KOPT-K1 (cell line): ENCODE data around the gene OR1L6.

Experiments used
- H3K27ac ChIP-seq: fragments of 200-600 bp; sonication (generic); 2 replicates; pipeline ENCODE4 v1.5.1; 2016; ENCODE audit warnings: antibody characterized with exemption, mild to moderate bottlenecking, low read depth, low read length; ENCODE audit not compliant: poor library complexity, severe bottlenecking
- H3K36me3 ChIP-seq: fragments of 200-600 bp; sonication (generic); 2 replicates; pipeline ENCODE4 v1.5.1; 2017; ENCODE audit warnings: antibody characterized with exemption, mild to moderate bottlenecking, low read length, moderate library complexity; ENCODE audit not compliant: insufficient read depth
- H3K9me3 ChIP-seq: fragments of 200-600 bp; sonication (generic); 2 replicates; pipeline ENCODE4 v1.5.1; 2017; ENCODE audit warnings: antibody characterized with exemption, low read length, mild to moderate bottlenecking; ENCODE audit not compliant: insufficient read depth, poor library complexity, severe bottlenecking

OR1L6 gene

DNA sequence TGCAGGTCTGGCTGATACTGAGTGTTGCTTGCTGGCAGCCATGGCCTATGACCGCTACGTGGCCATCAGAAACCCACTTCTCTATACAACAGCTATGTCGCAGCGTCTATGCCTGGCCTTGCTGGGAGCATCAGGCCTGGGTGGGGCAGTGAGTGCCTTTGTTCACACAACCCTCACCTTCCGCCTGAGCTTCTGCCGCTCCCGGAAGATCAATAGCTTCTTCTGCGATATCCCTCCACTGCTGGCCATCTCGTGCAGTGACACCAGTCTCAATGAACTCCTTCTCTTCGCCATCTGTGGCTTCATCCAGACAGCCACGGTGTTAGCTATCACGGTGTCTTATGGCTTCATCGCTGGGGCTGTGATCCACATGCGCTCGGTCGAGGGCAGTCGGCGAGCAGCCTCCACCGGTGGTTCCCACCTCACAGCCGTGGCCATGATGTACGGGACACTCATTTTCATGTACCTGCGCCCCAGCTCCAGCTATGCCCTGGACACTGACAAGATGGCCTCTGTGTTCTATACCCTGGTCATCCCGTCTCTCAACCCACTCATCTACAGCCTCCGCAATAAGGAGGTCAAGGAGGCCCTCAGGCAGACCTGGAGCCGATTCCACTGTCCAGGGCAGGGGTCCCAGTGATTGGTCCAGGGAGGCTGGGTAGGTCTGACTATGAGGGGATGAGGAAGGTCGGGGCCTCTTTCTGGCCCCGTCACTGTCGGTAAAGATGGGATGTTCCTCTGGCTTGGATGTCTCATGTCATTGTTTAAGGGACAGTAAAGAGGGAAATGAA lies 47.3 kb downstream of the OR1L6 start:
- no peaks in the 10 kb centered on the region for H3K36me3 ChIP-seq
- H3K9me3 ChIP-seq, result no peaks in the 10 kb centered on the region
- no peak overlapping the region for H3K27ac ChIP-seq

GRCh38 chr9:122791872-122792669 lies 50.0 kb downstream of the OR1L6 start:
- Histone ChIP-seq H3K36me3 (no peaks in the 10 kb centered on the region), H3K27ac (no peak overlapping the region), H3K9me3 (no peaks in the 10 kb centered on the region)

DNA sequence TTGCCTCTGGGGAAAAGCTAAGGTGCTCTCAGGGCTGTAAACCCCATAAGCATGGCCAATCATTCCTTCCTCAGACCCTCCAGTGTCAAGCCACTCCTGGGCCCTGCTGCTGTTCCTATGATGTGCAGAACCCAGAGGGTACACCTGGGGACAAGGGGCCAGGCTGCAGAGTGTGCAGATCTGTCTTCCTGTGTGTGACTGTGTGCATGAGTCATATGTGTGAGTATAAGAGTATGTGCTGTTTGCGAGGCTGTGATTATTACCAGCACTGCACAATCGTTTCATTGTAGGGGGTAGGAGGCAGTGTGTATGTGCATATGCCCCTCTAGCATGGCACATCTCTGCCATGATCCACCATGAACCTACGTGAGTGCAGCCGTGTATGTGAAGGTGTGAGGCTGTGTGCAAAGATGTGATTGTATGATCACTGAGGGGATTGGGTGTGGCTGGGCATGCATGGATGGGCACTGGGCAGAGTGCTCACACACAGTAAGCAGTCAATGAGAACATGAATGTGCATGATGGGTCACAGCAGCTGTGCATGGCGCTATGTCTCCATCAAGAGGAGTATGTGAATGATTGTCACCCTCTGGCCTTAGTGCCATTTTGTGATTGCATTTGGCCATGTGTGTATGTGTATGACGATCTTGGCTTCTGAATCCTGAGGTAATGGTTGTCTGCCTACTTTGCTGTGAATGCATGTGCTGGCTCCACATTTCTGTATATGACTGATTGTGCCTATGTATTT lies 55.4 kb downstream of the OR1L6 start:
- Histone ChIP-seq H3K9me3 (no peaks in the 10 kb centered on the region), H3K27ac (no peak overlapping the region), H3K36me3 (no peaks in the 10 kb centered on the region)
